K562 (cell line): Measurements from ENCODE around the gene PPIE. TPM values are rescaled to one million over a fixed set of nuclear protein-coding genes. Genes with fewer than 3 reads are reported as not detected.

Experiments
- ATAC-seq: fragments of 200-7000 bp; cut with Tn5 transposase; 3 replicates; pipeline ENCODE4 v1.9.1; 2020; ENCODE audit warnings: moderate library complexity
- BruUV-seq: library from RNA; stranded (reverse); fragments of 400-500 nt; replicated peaks from 2 replicates; lab custom pipeline; 2021; lab: Mats Ljungman, UMichigan
- CTCF ChIA-PET: fragments of 300-600 bp; formaldehyde crosslinking; extraction: SDS; loops from one replicate; lab custom pipeline; 2021; ENCODE audit warnings: low intra/inter-chr PET ratio; lab: Yijun Ruan, JAX
- POLR2A ChIA-PET: fragments of 300-600, 350-650 bp; sonication (Branson Sonifier 250); formaldehyde crosslinking; extraction: SDS; loops from one replicate; lab custom pipeline; 2021; ENCODE audit warnings: antibody characterized with exemption, inconsistent platforms; lab: Yijun Ruan, JAX
- DNase-seq, 4 experiments: peaks; one replicate each; pipeline versions ENCODE4 v3.0.0 to v3.0.0-alpha.2; 2011 to 2018; ENCODE audit warnings: low spot score in 3 of 4, mixed read lengths in 3 of 4; ENCODE audit errors: extremely low read depth in 1 of 4
- FAIRE-seq: peaks from 2 replicates; lab custom pipeline; 2011; peaks lifted over from hg19 to GRCh38; lab: Jason Lieb, UNC
- H2AFZ ChIP-seq: 2 replicates; pipeline ENCODE4 v1.6.0; 2011; ENCODE audit warnings: low read depth, low read length, control low read depth, inconsistent platforms
- H3K27ac ChIP-seq: fragments of 200-600 bp; 3 replicates; pipeline ENCODE4 v1.8.0; 2011; ENCODE audit warnings: low read depth, mild to moderate bottlenecking, control low read depth, inconsistent platforms, low read length, moderate library complexity, mixed read lengths; ENCODE audit errors: extremely low read depth
- H3K27me3 ChIP-seq, 2 experiments: fragments of 300-600 bp in 1 of 2; 2 replicates in 1 of 2; 3 replicates in 1 of 2; pipeline versions ENCODE4 v1.6.0 to v1.8.0; 2011; ENCODE audit warnings: inconsistent platforms in 2 of 2, low read length in 2 of 2, mild to moderate bottlenecking in 1 of 2, mixed read lengths in 1 of 2, moderate library complexity in 1 of 2; ENCODE audit not compliant: control insufficient read depth in 2 of 2, insufficient read depth in 2 of 2
- H3K36me3 ChIP-seq: fragments of 300-600 bp; 3 replicates; pipeline ENCODE4 v1.8.0; 2011; ENCODE audit warnings: mild to moderate bottlenecking, low read length, inconsistent platforms; ENCODE audit not compliant: control insufficient read depth, insufficient read depth
- H3K4me1 ChIP-seq, 2 experiments: fragments of 200-600 bp in 1 of 2; replicated peaks in 1 of 2; 2 replicates in 1 of 2; 3 replicates in 1 of 2; pipeline versions ENCODE4 v1.5.1 to v1.8.0; 2011; ENCODE audit warnings: inconsistent platforms in 2 of 2, low read length in 2 of 2, mild to moderate bottlenecking in 1 of 2, mixed read lengths in 1 of 2, moderate library complexity in 1 of 2; ENCODE audit not compliant: control insufficient read depth in 2 of 2, insufficient read depth in 2 of 2
- H3K4me2 ChIP-seq: 2 replicates; pipeline ENCODE4 v1.6.1; 2011; ENCODE audit warnings: low read length, control low read depth, inconsistent platforms, mixed read lengths; ENCODE audit not compliant: insufficient read depth
- H3K4me3 ChIP-seq: fragments of 200-600 bp; sonication (generic), shearing (Covaris generic); 2 replicates; pipeline ENCODE4 v1.5.1; 2016; ENCODE audit warnings: control low read depth, inconsistent platforms
- H3K79me2 ChIP-seq: fragments of 200-600 bp; 3 replicates; pipeline ENCODE4 v1.8.0; 2011; ENCODE audit warnings: low read length, inconsistent platforms; ENCODE audit not compliant: control insufficient read depth, insufficient read depth
- H3K9ac ChIP-seq, 2 experiments: 2 replicates each; pipeline versions ENCODE4 v1.6.0 to v1.6.1; 2011; ENCODE audit warnings: low read depth in 2 of 2, low read length in 2 of 2, control low read depth in 1 of 2, inconsistent platforms in 1 of 2, mild to moderate bottlenecking in 1 of 2, mixed read lengths in 1 of 2; ENCODE audit not compliant: insufficient read depth in 1 of 2
- H3K9me1 ChIP-seq: one replicate; pipeline ENCODE4 v1.6.0; 2011; ENCODE audit warnings: inconsistent platforms, mild to moderate bottlenecking, low read length, moderate library complexity; ENCODE audit not compliant: control insufficient read depth, insufficient read depth
- H3K9me3 ChIP-seq: replicated peaks from 2 replicates; pipeline ENCODE4 v1.5.1; 2011; ENCODE audit warnings: low read depth, low read length, inconsistent platforms; ENCODE audit not compliant: control insufficient read depth, insufficient read depth
- H4K20me1 ChIP-seq: replicated peaks from 2 replicates; pipeline ENCODE4 v1.6.1; 2011; ENCODE audit warnings: low read length, inconsistent platforms, mixed read lengths; ENCODE audit not compliant: control insufficient read depth, insufficient read depth
- CBX2 ChIP-seq: fragments of 200-600 bp; sonication (generic); IDR thresholded peaks from one replicate; pipeline ENCODE4 v1.6.1; 2012; ENCODE audit warnings: mild to moderate bottlenecking, low read length, inconsistent platforms; ENCODE audit not compliant: insufficient read depth, poor library complexity, severe bottlenecking
- CBX3 ChIP-seq, 2 experiments: IDR thresholded peaks; 1 replicate in 1 of 2; 2 replicates in 1 of 2; pipeline ENCODE4 v1.6.1; 2012; ENCODE audit warnings: inconsistent platforms in 2 of 2, low read length in 2 of 2, borderline replicate concordance in 1 of 2, control low read depth in 1 of 2
- MEF2D ChIP-seq: conservative IDR thresholded peaks from 2 replicates; pipeline ENCODE4 v1.6.1; 2016; ENCODE audit warnings: low read depth, missing genetic modification characterization, missing compliant biosample characterization
- NFE2L1 ChIP-seq: fragments of 450-650 bp; IDR thresholded peaks from 2 replicates; pipeline ENCODE4 v1.6.1; 2016; ENCODE audit warnings: missing genetic modification characterization, low read depth, mild to moderate bottlenecking, missing compliant biosample characterization, moderate library complexity, borderline replicate concordance
- NFIC ChIP-seq: fragments of 450-650 bp; IDR thresholded peaks from 2 replicates; pipeline ENCODE4 v1.6.1; 2017; ENCODE audit warnings: mild to moderate bottlenecking, inconsistent platforms
- PHF8 ChIP-seq: fragments of 200-600 bp; sonication (generic); IDR thresholded peaks from 2 replicates; pipeline ENCODE4 v1.6.1; 2012; ENCODE audit warnings: mixed run types, mild to moderate bottlenecking, inconsistent platforms, low read length, moderate library complexity, borderline replicate concordance
- RFX5 ChIP-seq: IDR thresholded peaks from 2 replicates; pipeline ENCODE4 v1.6.1; 2011; ENCODE audit warnings: low read depth, mild to moderate bottlenecking, improper control_type of control experiment, low read length
- RUNX1 ChIP-seq: sonication (generic); IDR thresholded peaks from 2 replicates; pipeline ENCODE4 v1.6.1; 2016; ENCODE audit warnings: antibody characterized with exemption, low read depth
- YY1 ChIP-seq, 3 experiments: IDR thresholded peaks; 2 replicates each; pipeline ENCODE4 v1.6.1; 2011; ENCODE audit warnings: low read length in 2 of 3, mild to moderate bottlenecking in 2 of 3, moderate library complexity in 2 of 3, borderline replicate concordance in 1 of 3, control low read depth in 1 of 3, low read depth in 1 of 3; ENCODE audit not compliant: insufficient read depth in 3 of 3, insufficient replicate concordance in 2 of 3, control insufficient read depth in 1 of 3, insufficient read length in 1 of 3; ENCODE audit errors: extremely low read depth in 1 of 3
- ZBTB17 ChIP-seq: fragments of 450-650 bp; formaldehyde crosslinking; IDR thresholded peaks from 2 replicates; pipeline ENCODE4 v1.4.0; 2020; ENCODE audit warnings: mild to moderate bottlenecking
- ZNF583 ChIP-seq: fragments of 250-450 bp; sonication (Bioruptor Pico); IDR thresholded peaks from 2 replicates; pipeline ENCODE4 v1.4.0; 2020
- WGBS: fragments of 100-300 bp; shearing (Covaris generic); methylation state at CpG from one replicate; pipeline ENCODE4 v1.1.6; 2016; ENCODE audit warnings: low coverage, mixed read lengths; ENCODE audit not compliant: insufficient coverage; ENCODE audit errors: missing lambda C conversion rate; 5-methylcytosine and 5-hydroxymethylcytosine counted together
- in situ Hi-C: fragments of 300-500 bp; cut with MboI; formaldehyde crosslinking; loops from 4 replicates; pipeline ENCODE4 v1.15.0; 2018; ENCODE audit warnings: inconsistent platforms, mixed read lengths
- intact Hi-C: fragments of 100-400 bp; cut with micrococcal nuclease; formaldehyde crosslinking; loops from 2 replicates; pipeline ENCODE4 v1.14.2; 2022
- polyA plus RNA-seq, 8 experiments: library from polyadenylated mRNA; depleted of rRNA in 4 of 8; stranded (reverse) in 5 of 8; unstranded in 3 of 8; fragments of >200 nt; fragmentation: Nextera tagmentation in 2 of 8; fragmentation: Illumina TruSeq in 1 of 8; extraction: Ambion mirVana in 2 of 8; extraction: Trizol in 1 of 8; gene quantifications; 2 replicates each; pipeline versions ENCODE4 v1.2.1 to v1.2.3, GENCODE V29; 2011 to 2014; ENCODE audit warnings: inconsistent platforms in 1 of 8, missing spikeins in 1 of 8
- total RNA-seq, 7 experiments: library from RNA; depleted of rRNA in 6 of 7; stranded (reverse); fragments of >200 nt in 6 of 7; fragmentation: Illumina TruSeq in 2 of 7; extraction: Trizol in 2 of 7; gene quantifications; 2 replicates each; pipeline versions ENCODE4 v1.2.1 to v1.2.3, GENCODE V29; 2011 to 2021; ENCODE audit warnings: low replicate concordance in 1 of 7
- TF ChIP-seq, protein P1 (sequence below): fragments of 200-400 bp; formaldehyde crosslinking; IDR thresholded peaks from 2 replicates; pipeline ENCODE4 v1.6.1; 2017; ENCODE audit warnings: mild to moderate bottlenecking, low read depth, low read length, moderate library complexity

The PPIE gene
- total and polyA plus RNA-seq, 9 of the 15 experiments (the other 6 are each of a cell fraction or from before 2014, with no cell fraction given), result 75.4 to 444 (median 131) TPM

DNA sequence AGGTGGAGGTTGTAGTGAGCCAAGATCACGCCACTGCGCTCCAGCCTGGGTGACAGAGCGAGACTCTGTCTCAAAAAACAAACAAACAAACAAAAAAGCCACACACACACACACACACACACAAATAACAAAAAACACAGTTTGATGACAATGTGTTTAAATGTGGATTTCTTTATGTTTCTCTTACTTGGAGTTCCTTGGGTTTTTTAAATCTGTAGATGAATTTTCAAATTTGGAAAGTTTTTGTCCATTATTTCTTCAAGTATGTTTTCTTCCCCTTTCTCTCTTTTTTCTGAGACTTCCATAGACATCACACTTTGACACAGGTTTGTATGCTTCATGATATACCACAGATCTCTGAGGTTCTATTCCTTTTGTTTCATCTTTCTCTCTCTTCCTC lies 12.1 kb upstream of the PPIE start:
- ChIA-PET POLR2A (interaction anchor here (1.2 kb wide), 1 partner anchor 15 kb away, joined by 3 read pairs; no protein-coding TSS in a partner anchor), CTCF (no interaction called here)
- no peak for ATAC-seq
- Histone ChIP-seq H3K4me2 (no peak overlapping the region), H4K20me1 (no peaks in the 10 kb centered on the region), H3K9me3 (no peaks in the 10 kb centered on the region), H3K9me1 (no peaks in the 10 kb centered on the region), H3K27me3 (peaks cover 22 to 26% of the 10 kb centered on the region in 2 experiments), H3K79me2 (no peaks in the 10 kb centered on the region), H3K4me3 (no peak overlapping the region), H3K36me3 (no peaks in the 10 kb centered on the region), H3K9ac (no peak overlapping the region), H3K27ac (no peak overlapping the region), H3K4me1 (peaks cover 0 to 5% of the 10 kb centered on the region in 2 experiments; a peak in 1 of 5 replicates), H2AFZ (no peak overlapping the region)
- intact Hi-C loops (no loop called here), in situ Hi-C loops (no loop called here)
- WGBS, result 13% methylated on average over 3 of the region's 3 CpGs
- peak; percentile 51; the same call in 1 of the 2 replicates for TF ChIP-seq ZNF583 (CRISPR knock-in tag)
- TF ChIP-seq PHF8, result no peak
- peak; percentile 62 for TF ChIP-seq CBX2
- no peak for FAIRE-seq
- BruUV-seq, result no TSS peak
- DNase-seq, result no peak

DNA sequence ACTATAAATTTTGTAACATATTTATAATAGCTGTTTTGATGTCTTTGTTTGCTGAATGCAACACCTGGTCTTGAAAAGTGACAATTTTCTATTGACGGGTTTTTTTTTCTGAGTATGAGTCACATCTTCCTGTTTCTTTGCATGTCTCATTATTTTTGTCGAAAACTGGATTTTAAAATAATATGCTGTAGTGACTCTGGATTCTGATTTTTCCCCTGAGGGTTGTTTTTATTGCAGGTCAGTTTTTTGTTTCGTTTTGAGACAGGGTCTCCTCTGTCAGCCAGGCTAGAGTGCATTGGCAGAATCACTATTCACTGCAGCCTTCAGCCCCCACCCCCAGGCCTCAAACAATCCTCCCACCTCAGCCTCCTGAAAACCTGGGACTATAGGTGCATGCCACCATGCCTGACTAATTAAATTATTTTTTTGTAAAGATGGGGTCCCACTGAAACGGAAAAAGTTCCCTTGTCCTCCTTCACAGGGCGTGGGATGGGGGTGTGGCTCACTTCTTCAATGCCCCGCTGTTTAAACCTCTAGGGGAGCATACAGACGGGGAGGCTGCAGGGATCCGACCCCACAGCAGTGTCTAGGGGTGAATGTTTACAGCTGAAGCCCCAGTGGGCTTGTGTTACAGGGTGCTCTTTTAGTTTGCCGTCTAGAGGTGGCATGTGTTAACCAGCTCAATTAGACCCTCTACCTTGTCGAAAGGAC lies 11.3 kb upstream of the PPIE start:
- POLR2A ChIA-PET, result interaction anchor here (1.2 kb wide), 1 partner anchor 15 kb away, joined by 3 read pairs; no protein-coding TSS in a partner anchor
- no TSS peak for BruUV-seq
- TF ChIP-seq, protein P1, sequence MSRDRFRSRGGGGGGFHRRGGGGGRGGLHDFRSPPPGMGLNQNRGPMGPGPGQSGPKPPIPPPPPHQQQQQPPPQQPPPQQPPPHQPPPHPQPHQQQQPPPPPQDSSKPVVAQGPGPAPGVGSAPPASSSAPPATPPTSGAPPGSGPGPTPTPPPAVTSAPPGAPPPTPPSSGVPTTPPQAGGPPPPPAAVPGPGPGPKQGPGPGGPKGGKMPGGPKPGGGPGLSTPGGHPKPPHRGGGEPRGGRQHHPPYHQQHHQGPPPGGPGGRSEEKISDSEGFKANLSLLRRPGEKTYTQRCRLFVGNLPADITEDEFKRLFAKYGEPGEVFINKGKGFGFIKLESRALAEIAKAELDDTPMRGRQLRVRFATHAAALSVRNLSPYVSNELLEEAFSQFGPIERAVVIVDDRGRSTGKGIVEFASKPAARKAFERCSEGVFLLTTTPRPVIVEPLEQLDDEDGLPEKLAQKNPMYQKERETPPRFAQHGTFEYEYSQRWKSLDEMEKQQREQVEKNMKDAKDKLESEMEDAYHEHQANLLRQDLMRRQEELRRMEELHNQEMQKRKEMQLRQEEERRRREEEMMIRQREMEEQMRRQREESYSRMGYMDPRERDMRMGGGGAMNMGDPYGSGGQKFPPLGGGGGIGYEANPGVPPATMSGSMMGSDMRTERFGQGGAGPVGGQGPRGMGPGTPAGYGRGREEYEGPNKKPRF, result no peak
- TF ChIP-seq NFE2L1 (no peak), CBX2 (peak; percentile 4), ZBTB17 (no peak), CBX3 (IDR thresholded peaks at IDR 0.05; ENCODE audit: borderline replicate concordance in 1 of 2, low read length in 2 of 2) (no peak), YY1 (IDR thresholded peaks at IDR 0.05; ENCODE audit: borderline replicate concordance in 1 of 3, control insufficient read depth in 1 of 3, extremely low read depth in 1 of 3, insufficient read depth in 3 of 3, insufficient read length in 1 of 3, insufficient replicate concordance in 2 of 3, low read depth in 1 of 3, low read length in 2 of 3) (no peak), NFIC (no peak), RFX5 (no peak), RUNX1 (no peak), MEF2D (tag) (no peak)

More for the DNA sequence above, 11.3 kb upstream of the PPIE start:
- H3K4me1 ChIP-seq, result peaks cover 0 to 5% of the 10 kb centered on the region in 2 experiments; a peak in 1 of 5 replicates
- FAIRE-seq, result no peak
- CTCF ChIA-PET, result no interaction called here
- no peak for ATAC-seq
- WGBS, result 9% methylated on average over 10 of the region's 10 CpGs
- H3K79me2 ChIP-seq, result no peaks in the 10 kb centered on the region
- peaks cover 22 to 27% of the 10 kb centered on the region in 2 experiments for H3K27me3 ChIP-seq
- H2AFZ ChIP-seq, result no peak overlapping the region
- no peaks in the 10 kb centered on the region for H4K20me1 ChIP-seq
- no peaks in the 10 kb centered on the region for H3K9me3 ChIP-seq
- intact Hi-C loops (no loop called here), in situ Hi-C loops (no loop called here)
- no peaks in the 10 kb centered on the region for H3K36me3 ChIP-seq
- H3K27ac ChIP-seq, result no peak overlapping the region
- DNase-seq, result no peak
- H3K4me2 ChIP-seq, result no peak overlapping the region
- H3K4me3 ChIP-seq, result no peak overlapping the region
- H3K9ac ChIP-seq, result no peak overlapping the region
- H3K9me1 ChIP-seq, result no peaks in the 10 kb centered on the region
